Endometrium (tissue), 2 donors: ENCODE results near the gene DCC.

Experiments used
- FAIRE-seq: peaks from 2 replicates; lab custom pipeline; 2012; peaks lifted over from hg19 to GRCh38; lab: Jason Lieb, UNC
- donor health status: control.
- donor health status: control.

DCC gene

DNA sequence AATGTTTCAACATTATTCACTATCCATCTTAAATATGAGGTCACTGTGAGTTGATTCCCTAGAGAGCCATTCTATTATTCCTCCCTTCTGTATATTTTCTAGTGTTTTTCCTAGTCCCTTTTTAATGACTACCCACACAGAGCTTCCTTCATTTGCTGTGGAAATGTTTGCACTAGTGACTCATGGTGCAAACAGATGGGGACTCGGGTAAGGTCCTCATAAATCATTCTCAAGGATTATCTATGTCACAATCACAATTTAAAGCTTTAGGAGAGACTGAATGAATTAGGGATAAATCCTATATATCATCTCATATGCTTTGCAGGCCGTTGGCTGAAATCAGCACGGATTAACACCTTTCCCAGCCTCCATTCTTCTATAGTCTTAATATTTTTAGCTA lies 159.6 kb downstream of the DCC start:
- FAIRE-seq = no peak

DNA sequence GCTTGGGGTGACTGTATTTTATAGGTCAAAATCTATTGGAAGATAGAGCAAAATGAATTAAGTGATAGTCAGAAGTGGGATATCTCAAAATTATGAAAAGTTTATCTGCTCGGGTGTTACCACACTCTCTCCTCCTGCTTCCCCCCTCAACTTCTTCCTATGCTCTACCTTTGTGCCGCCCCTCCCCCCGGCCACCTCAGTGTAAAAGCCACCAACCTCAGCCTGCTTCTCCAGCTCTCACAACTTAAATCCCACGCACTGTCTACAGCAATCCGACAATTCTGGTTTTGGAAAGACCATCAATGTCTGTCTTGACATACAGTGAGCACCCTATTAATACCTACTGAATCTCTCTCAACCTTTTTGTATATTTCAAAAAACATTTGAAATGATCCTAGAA lies 164.6 kb downstream of the DCC start:
- no peak for FAIRE-seq

DNA sequence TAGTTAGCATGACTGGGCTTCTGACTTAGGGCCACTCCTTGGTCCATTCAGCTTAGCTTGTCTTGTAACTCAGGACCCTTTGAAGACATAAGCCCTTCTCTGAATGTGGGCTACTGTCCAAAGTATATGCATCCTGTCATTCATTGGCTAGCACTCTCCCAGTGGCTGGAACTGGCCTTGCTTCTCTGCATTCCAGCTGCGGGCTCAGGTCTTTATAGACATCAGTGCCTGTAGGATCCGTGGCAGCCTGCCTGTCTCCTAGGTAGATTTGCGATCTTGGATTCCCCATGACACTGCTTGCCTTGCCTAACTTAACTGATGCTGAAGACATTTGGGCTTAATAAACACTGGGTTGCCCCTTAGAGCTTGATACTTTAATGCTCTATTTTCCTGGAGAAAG lies 170.1 kb downstream of the DCC start:
- no peak for FAIRE-seq

DNA sequence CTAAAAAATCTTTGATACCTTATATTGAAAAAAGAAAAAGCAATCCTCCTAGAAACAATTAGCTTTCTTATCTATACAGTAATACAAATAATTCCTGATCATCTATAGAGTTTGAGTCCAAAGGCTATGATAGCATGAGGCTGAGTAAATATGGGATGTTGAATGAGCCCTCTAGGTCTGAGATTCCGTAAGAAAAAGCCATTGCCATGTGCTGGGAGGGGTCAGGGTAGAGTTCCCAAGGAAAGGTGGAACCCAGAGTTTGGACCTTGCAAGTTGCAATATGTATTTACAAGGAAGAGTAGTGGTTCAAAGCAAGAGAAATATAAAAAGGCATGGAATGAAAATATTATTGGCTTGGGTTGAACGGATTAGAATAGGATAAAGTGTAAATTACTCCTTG lies 178.1 kb downstream of the DCC start:
- FAIRE-seq = no peak

DNA sequence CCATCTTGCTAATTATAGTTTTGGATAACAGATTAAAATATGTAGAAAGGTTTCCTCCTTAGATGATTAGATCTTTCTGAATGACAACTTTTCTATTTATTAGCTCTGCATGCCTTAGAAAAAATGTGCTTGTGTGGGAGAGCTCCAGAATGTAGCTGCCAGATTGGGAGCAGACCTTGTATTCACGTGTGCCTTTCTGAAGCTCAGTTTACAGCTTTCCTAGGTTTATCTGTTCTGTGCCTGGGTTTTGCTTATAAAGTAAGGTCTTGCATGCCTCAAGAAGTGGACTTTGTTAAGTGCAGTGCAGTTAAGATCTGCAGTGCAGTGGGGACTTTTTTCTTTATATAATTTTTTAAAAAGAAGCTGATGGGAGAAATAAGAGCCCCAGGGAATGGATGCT lies 179.0 kb downstream of the DCC start:
- no peak for FAIRE-seq

DNA sequence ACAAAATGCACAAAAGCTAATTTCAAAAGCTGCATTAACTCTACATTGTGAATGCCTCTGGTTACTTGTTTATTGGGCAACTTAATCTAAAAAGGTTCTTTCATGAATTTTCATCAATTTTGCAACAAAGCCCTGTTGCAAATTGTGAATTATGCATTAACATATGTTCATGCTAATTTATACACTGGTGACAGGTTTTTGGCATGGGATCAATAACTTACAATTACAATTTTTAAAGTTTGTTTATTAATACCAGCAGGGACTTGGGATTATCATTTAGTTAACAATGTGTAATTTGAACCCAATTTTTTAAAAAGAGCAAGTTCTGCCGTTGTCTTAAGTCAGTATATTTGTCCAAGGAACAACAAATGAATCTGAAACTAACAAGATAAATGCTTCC lies 183.6 kb downstream of the DCC start:
- no peak for FAIRE-seq

DNA sequence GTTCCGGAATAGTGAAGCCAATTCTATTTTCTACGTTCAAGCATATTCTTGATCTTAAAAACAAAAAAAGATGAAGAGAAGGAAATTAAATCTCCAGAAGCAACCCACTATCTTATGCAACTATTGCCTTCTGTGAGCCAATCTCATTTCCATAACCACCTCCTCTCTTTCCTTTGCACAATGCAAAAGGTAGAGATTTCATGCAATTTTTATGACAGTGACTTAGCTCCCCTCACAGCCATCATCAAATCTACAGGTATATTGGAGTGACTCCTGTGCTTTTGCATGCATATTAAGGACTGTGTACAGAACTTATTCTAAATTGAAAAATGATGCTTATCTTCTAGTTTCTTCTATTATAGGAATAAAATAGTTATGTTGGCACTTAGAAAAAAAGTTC lies 191.8 kb downstream of the DCC start:
- FAIRE-seq = no peak

DNA sequence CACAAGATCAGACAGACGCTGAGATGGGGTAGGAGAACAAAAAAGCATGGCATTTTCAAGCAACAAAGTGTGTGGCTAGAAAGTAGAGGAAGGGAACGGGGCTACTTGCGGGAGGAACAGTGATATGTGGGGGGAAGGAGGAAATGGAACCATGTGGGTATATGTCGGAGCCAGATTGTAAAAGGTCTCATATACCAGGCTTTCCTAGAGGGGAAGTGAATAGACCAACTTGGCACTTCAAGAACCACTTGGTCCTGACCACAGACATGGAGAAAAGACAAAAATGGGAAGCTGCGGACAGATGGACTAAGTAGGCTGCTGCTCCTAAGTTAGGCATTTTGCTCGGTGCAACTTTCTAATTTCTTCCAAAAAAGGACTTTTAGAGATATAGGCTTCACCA lies 196.0 kb downstream of the DCC start:
- no peak for FAIRE-seq

DNA sequence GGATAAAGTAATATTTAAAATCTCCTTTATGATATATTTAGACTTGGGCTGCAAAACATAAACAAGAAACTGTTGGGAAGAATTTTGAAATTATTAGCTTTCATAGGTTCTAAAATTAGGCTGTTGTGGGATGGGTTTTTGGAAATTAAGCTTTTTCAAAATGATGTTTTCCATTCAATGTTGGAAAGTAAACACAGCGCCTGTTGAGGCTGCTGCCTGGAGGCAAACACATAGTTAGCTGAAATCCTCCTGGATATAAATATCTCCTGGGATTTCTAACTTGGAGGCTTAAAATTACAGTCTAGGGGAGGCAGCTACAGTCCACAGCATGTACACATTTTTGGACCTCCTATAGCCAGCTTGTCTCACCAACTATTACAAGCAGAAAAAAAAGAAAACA lies 197.3 kb downstream of the DCC start:
- FAIRE-seq = no peak

DNA sequence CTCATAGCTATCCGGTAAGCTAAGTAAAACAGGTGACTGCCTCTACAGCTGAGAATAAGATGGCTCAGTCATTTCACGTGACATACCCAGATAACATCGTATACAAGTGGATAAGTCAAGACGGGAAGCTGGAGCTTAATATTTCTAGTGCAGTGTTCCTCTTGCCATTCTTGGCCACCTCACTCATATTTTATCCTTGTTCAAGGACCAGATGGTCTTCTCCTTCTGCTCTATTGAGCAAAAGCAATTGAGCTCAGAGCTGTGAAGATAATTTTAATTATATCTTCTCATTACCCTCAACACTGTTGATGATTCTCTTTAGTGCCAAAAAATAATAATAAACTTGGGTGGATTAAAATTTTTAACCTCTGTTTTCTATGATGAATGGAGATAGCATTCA lies 201.1 kb downstream of the DCC start:
- FAIRE-seq = no peak

DNA sequence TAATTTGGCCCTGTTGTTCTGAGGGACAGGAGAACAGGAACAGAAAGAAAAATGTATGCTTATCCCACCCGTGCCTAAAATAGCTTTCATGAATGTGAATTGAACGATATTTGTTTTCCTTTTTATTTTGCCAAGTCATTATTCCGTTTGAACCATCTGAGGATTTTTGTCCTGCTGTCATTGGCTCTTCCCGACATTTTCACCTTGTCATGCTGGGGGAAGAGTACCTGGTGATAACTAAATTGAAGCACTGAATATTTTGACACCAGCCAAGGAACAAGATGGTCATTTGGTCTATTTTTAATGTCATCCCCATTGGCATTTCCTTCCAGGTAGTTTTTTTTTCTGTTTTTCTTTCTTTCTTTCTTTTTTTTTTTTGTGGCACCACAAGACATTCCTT lies 204.1 kb downstream of the DCC start:
- FAIRE-seq = no peak

DNA sequence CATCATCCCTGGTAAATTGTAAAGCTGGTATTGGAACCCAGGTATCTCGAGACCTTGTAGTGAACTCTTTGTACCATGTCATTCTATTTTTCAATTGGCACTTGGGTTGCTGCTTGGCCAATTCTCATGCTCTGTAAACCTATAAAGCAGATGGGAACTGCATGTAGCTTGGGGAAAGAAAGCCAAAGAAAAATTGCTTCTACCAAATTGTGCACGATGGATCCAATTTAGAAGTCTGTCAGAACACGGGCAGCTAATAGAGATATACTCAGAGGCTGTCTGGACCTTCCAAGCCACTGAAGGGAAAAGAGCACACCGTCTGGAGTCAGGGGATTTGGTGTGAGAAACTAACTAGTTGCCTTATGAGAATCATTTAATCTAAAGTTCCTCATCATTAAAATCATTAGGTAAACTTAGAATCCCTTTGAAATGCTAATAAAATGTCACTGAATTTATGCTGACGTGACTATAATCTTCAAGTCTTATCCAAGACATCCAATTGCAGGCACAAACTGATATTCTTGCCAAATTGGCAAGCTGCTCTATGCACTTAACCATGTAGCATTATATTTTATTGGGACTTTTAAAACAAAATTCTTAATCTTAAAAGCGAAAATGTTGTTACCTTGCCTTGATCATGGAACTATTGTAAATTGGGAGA lies 206.8 kb downstream of the DCC start:
- FAIRE-seq = no peak

DNA sequence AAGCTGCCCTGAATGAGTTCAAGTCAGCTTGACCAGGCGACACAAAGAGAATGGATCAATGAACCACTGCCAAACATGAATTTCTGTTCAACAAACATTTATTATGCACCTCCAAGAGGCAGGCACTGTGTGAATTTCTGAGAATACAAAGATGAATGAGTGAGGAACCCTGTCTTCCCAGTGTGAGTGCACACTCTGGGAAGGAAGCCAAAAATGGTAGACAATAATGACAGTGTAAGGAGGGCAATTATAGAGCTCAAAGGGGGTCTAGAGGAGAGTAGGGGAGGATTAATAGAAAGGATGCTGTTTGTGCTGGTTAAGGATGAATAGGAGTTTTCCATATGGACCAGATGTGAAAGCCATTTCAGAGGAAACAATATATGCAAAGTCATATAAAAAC lies 213.4 kb downstream of the DCC start:
- no peak for FAIRE-seq

DNA sequence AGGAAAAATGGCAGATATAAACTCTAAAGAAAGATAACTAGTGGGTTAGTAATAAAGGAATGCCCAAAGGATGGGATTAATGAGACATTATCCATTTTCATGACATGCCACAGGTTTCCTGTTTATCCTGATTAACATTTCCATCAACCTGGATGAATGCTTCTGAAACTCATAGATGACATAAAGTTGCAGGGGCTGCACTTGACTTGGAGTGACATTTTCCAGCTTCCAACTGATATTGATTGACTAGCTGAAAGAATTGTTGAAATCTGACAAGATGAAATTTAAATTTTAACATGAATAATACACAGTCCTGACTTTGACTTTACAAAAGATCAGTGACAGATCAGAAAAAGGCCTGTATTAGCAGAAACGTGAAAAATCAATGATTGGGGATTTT lies 214.2 kb downstream of the DCC start:
- no peak for FAIRE-seq

DNA sequence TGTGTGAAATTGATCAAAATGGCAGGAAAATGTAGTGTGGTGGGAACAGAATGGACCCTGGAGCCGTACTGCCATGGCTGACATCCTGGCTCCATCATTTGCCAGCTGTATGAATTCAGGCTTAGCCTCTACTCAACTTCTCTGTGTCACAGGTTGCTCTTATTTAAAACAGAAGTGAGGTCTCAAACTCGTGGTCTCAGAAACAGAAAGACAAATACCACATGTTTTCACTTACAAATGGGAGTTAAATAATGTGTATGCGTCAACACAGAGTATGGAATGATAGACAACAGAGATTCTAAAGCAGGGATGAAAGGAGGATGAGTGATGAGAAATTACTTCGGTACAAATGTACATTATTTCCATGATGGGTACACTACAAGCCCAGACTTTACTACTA lies 227.4 kb downstream of the DCC start:
- no peak for FAIRE-seq

DNA sequence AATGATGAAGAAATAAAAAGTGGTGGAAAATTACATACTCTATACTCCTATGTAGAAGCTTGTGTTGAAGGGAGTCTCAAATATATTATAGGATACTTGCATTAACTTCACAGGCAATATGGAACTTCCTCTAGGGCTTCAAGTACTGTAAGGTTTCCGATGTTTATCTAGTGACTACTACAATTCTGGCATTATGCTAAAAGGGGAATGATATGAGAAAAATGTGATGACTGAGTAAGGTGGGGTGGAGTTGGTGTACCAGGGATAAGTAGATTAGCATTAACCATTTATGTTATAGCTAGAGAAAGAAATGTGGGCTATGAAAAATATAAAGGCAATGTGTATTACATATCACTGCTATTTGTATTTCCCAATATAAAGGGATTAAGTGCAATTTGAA lies 229.5 kb downstream of the DCC start:
- FAIRE-seq = no peak

DNA sequence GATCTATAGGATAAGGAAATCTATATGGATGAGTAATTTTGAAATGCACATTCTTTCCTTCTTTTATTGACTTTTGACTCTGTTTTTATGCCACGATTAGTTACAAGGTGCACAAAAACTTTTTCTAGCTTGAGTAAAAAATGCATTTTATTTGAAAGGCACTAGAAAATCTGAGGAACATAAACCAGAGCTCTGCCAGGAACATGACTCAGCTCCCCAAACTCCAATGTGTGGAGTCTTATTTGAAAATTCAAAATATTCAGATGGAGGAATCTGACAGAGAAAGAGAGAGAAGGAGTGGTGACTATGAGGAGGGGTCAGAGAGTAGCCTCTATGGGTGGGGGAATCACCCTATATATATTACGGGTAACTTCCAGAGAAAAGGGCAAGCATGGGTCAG lies 231.0 kb downstream of the DCC start:
- no peak for FAIRE-seq

DNA sequence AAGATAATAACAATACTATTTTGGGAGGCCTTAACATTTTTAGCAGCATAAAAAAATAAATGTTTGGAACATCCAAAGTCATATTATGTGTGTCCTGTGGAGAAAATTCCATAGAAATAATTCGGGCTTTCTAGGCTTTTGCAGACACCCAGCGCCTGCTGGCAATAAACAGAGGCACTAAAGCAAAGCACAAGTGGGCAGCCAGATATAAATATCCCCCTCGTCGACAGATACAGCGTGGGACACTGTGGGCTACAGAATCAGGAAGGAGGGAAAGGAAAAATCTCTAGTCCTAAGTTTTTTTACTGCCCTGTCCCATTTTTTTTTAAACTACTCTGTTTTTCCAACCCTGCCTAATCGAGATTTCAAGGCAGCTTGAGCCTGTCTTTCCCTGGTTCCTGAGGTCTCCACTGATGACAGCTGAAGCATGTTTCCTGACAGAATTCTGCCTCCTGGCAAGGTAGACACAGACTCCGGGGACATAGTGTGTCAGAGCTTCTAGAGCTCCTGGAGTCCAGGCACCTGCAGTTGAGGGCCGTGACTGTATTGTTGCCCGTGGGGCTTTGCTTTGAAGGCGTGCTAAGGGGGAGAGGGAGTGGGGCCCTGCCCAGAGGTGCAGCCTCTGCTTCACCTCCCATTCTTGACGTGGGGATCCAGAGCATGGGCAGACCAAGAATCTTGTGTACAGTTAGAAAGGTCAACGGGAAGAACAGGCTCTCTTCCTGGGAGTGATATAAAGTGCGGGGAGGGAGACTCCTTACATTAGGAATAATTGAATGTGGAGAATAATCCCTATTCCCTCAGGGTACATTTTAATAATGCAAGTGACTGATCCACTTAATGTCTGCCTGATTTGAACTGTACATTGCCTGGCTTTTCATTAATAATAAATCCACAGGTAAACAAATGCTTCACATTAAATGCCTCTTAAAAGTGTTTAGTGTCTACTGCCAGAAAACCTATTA lies 232.3 kb downstream of the DCC start:
- no peak for FAIRE-seq

DNA sequence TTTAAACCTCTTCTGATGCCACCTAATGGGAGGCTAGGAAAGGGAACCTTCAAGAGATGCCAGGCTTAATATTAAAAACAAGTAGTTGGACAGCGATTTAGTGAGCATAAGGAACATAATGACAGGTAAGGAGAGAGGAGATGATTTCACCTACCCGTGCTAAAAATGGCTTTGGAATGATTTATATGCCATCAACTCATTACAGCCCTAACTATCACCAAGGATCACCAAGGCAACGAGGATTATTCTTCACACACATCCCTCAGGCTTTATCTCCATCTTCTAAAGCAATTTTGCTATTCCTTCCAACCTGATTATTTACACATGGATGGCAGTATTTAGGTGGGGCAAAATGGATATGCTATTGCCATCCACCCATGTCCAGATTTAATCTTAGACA lies 237.8 kb downstream of the DCC start:
- FAIRE-seq = no peak

DNA sequence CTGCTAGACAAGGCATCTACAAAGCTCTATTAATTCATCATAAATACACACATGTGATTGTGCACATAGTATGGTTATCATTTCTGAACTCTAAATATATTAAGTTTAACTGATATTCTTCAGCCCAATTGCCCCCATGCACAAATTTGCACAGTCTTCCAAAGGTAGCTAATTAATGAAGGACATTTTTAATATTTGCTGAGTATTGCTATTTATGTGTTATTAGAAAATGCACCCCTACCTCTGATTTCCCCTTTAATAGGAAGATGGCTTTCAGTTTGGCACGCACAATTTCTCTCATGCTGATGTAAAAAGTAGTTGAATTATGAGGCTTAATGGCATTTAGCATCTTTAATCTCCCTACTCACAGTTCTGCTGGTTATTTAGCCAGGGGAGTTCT lies 242.1 kb downstream of the DCC start:
- no peak for FAIRE-seq

DNA sequence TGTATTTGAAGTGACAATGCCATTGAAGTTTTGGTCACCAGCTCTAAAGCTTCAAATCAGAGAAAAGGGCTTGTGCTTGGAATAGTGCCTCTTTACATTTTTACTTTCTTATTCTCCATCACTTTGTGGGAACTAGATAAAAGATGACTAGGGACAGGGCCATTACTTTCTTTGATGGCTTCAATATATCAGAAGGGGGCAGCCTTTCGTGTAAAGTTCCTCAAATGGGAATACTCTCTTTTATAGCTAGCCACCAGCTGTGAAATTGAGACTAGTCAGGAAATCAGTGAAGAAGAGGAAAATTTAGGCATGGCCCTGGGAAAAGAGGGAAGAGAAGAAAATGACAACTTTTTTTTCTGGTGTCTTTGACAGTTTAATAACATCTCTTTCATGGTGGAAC lies 242.5 kb downstream of the DCC start:
- no peak for FAIRE-seq

DNA sequence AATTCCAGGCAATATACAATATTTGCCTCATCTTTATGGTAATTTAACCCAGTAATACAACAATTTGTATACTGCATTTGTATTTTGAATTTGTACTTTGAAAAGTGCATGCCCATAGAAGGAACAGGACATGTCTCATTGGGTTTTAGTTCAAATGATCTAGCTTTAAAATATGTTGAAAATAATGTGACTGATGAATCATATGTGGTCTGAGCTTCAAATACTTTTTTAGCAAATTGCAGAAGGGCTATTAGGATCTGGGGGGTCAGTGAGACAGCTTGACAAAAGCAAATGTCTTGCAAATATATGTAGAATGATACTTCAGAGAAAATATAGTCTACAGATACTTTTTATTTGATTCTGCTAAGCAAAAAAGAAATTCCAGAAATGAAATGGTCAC lies 248.9 kb downstream of the DCC start:
- no peak for FAIRE-seq

DNA sequence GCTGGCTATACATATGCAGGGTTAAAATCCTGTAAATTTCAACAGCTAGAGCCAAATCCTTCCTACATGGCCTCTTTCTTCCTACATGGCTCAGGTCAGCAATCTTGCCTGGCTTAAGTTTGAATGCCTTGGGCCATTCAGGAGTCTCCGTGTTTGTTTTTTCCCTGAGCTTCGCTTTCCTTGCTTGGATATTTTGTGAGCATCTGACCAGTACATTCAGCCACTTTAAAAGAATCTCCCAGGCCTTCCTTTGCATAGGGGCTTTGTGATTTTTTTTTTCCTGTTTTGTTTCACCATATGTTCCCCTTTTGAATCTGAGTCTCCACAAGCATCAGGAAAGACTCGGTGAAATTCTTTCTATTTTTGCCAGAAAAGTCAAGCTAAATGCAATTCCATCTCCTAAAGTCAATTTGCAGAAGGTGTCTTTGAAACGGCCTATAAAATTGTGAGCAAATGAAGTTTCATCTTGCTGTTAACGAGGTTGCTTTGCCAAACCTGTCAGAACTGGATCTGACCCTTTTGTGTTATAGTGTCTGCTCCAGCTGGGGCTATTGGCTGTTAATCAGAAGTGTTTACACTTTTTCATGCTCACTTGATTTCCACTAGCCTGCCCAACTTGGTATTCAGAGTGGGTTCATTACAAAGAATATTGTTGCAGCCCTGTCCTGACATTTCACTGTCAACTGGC lies 256.9 kb downstream of the DCC start:
- no peak for FAIRE-seq
